OCI-LY7 (cell line): Measurements from ENCODE around the gene PKLR. TPM values are rescaled to one million over a fixed set of nuclear protein-coding genes. Genes with fewer than 3 reads are reported as not detected.

Source experiments
- BruUV-seq: library from RNA; stranded (reverse); fragments of 400-500 nt; replicated peaks from 2 replicates; lab custom pipeline; 2021; lab: Mats Ljungman, UMichigan
- CTCF ChIA-PET: fragments of 300-600 bp; sonication (Branson Sonifier 250); formaldehyde crosslinking; loops from one replicate; lab custom pipeline; 2022; ENCODE audit warnings: antibody characterized with exemption; ENCODE audit not compliant: unreplicated experiment; lab: Charles Lee
- POLR2A ChIA-PET: fragments of 300-600 bp; sonication (Branson Sonifier 250); formaldehyde crosslinking; loops from one replicate; lab custom pipeline; 2022; ENCODE audit warnings: antibody characterized with exemption; lab: Charles Lee
- DNase-seq: peaks from one replicate; pipeline ENCODE4 v3.0.0-alpha.2; 2015; ENCODE audit warnings: low spot score
- H2AFZ ChIP-seq: fragments of 200-600 bp; sonication (generic), shearing (Covaris generic); 2 replicates; pipeline ENCODE4 v1.6.1; 2014; ENCODE audit warnings: mild to moderate bottlenecking, antibody characterized with exemption, low read length, moderate library complexity
- H3K27ac ChIP-seq: fragments of 200-600 bp; sonication (generic); 2 replicates; pipeline ENCODE4 v1.5.1; 2014; ENCODE audit warnings: mixed run types, low read depth, mild to moderate bottlenecking, moderate library complexity, low read length, inconsistent platforms; ENCODE audit not compliant: poor library complexity, severe bottlenecking
- H3K36me3 ChIP-seq: fragments of 200-600 bp; sonication (generic); 2 replicates; pipeline ENCODE4 v1.6.1; 2014; ENCODE audit warnings: mild to moderate bottlenecking, antibody characterized with exemption, low read length, moderate library complexity, mixed read lengths; ENCODE audit not compliant: insufficient read depth
- H3K4me1 ChIP-seq: fragments of 200-600 bp; sonication (generic); 2 replicates; pipeline ENCODE4 v1.5.1; 2014; ENCODE audit warnings: mild to moderate bottlenecking, low read length; ENCODE audit not compliant: insufficient read depth, poor library complexity, severe bottlenecking
- H3K4me2 ChIP-seq: fragments of 200-600 bp; sonication (generic); 2 replicates; pipeline ENCODE4 v1.6.1; 2014; ENCODE audit warnings: mild to moderate bottlenecking, low read length
- H3K4me3 ChIP-seq: fragments of 200-600 bp; sonication (generic); 2 replicates; pipeline ENCODE4 v1.5.1; 2014; ENCODE audit warnings: mild to moderate bottlenecking, low read depth, low read length; ENCODE audit not compliant: poor library complexity, severe bottlenecking
- H3K79me2 ChIP-seq: fragments of 200-600 bp; sonication (generic); 2 replicates; pipeline ENCODE4 v1.6.1; 2016; ENCODE audit warnings: low read depth, mild to moderate bottlenecking, low read length, moderate library complexity, mixed read lengths; ENCODE audit not compliant: insufficient read depth
- H3K9me2 ChIP-seq: fragments of 200-600 bp; sonication (generic); 2 replicates; pipeline ENCODE4 v1.6.1; 2016; ENCODE audit warnings: mild to moderate bottlenecking, low read length, mixed read lengths; ENCODE audit not compliant: insufficient read depth
- H3K9me3 ChIP-seq: fragments of 200-600 bp; sonication (generic); 2 replicates; pipeline ENCODE4 v1.6.1; 2014; ENCODE audit warnings: mild to moderate bottlenecking, mixed run types, low read length, mixed read lengths
- H4K20me1 ChIP-seq: fragments of 200-600 bp; sonication (generic); 2 replicates; pipeline ENCODE4 v1.6.1; 2014; ENCODE audit warnings: mild to moderate bottlenecking, antibody characterized with exemption, low read length, moderate library complexity, mixed read lengths; ENCODE audit not compliant: insufficient read depth
- CTCF ChIP-seq: fragments of 200-600 bp; sonication (generic); conservative IDR thresholded peaks from 2 replicates; pipeline ENCODE4 v1.5.1; 2014; ENCODE audit warnings: mild to moderate bottlenecking, antibody characterized with exemption, low read length, moderate library complexity, mixed read lengths
- EZH2phosphoT487 ChIP-seq: fragments of 200-600 bp; sonication (generic); IDR thresholded peaks from 2 replicates; pipeline ENCODE4 v1.6.1; 2018; ENCODE audit warnings: low read depth, borderline replicate concordance, mild to moderate bottlenecking, mixed run types, antibody characterized with exemption, low read length, moderate library complexity, mixed read lengths
- intact Hi-C: fragments of 100-400 bp; cut with micrococcal nuclease; formaldehyde crosslinking; loops from one replicate; pipeline ENCODE4 v1.10.0; 2022; ENCODE audit not compliant: unreplicated experiment
- total RNA-seq, 2 experiments: library from RNA; depleted of rRNA in 1 of 2; stranded (reverse); fragments of >200 nt in 1 of 2; shearing (Covaris generic) in 1 of 2; gene quantifications; 2 replicates each; pipeline ENCODE4 v1.2.3, GENCODE V29; 2014 to 2022

PKLR gene
- total RNA-seq, 2 experiments from 2014 or later: 0.19 to 0.51 TPM

- Histone ChIP-seq H3K36me3 (peaks cover 23% of the 10 kb centered on the region), H3K9me3 (no peaks in the 10 kb centered on the region), H3K79me2 (no peaks in the 10 kb centered on the region), H3K27ac (peak overlapping the region; percentile 53), H4K20me1 (no peaks in the 10 kb centered on the region), H3K4me1 (peaks cover 21% of the 10 kb centered on the region), H2AFZ (peak overlapping the region; percentile 78), H3K4me2 (peak overlapping the region; percentile 96), H3K4me3 (peak overlapping the region; percentile 78), H3K9me2 (no peaks in the 10 kb centered on the region)
- ChIA-PET POLR2A (interaction anchor here (1.3 kb wide), 1 partner anchor 79 kb away, joined by 4 read pairs; no protein-coding TSS in a partner anchor), CTCF (interaction anchor here (0.8 to 1.0 kb wide), 3 partner anchors 74 to 180 kb away, joined by 3 to 6 read pairs (median 3); partner anchors contain the start of gene KRTCAP2)
- DNase-seq: peak; percentile 83
- no TSS peak for BruUV-seq
- intact Hi-C loops: loop anchor here (5.0 kb wide), 1 partner anchor 147 kb away; no protein-coding TSS in a partner anchor
- no peak for TF ChIP-seq CTCF
Measured at GRCh38 chr1:155324037-155324716, 22.9 kb upstream of the PKLR start.

- peak overlapping the region; percentile 53 for H3K27ac ChIP-seq
- H3K36me3 ChIP-seq: peaks cover 28% of the 10 kb centered on the region
- CTCF ChIA-PET: interaction anchor here (0.8 to 1.0 kb wide), 3 partner anchors 73 to 181 kb away, joined by 3 to 6 read pairs (median 3); partner anchors contain the start of gene KRTCAP2
- H2AFZ ChIP-seq: peak overlapping the region; percentile 78
- POLR2A ChIA-PET: interaction anchor here (0.6 to 1.3 kb wide), 2 partner anchors 79 to 324 kb away, joined by 3 to 4 read pairs; no protein-coding TSS in a partner anchor
- no peaks in the 10 kb centered on the region; the same call in 1 of the 2 replicates for H4K20me1 ChIP-seq
- intact Hi-C loops: loop anchor here (1.0 to 5.0 kb wide), 5 partner anchors 15 to 181 kb away; partner anchors contain the start of genes FDPS and HCN3
- no TSS peak for BruUV-seq
- H3K4me1 ChIP-seq: peaks cover 26% of the 10 kb centered on the region
- DNase-seq: peak; percentile 80
- TF ChIP-seq CTCF (no peak), EZH2phosphoT487 (no peak)
- no peaks in the 10 kb centered on the region for H3K9me2 ChIP-seq
- H3K4me3 ChIP-seq: peak overlapping the region; percentile 78
- peak overlapping the region; percentile 96 for H3K4me2 ChIP-seq
- no peaks in the 10 kb centered on the region for H3K79me2 ChIP-seq
- H3K9me3 ChIP-seq: no peaks in the 10 kb centered on the region
Measured at GRCh38 chr1:155323729-155324036, 22.4 kb upstream of the PKLR start.
